HG02840 (cell line): ENCODE data around the gene TNS3.

Experiments used
- ATAC-seq: cut with Tn5 transposase; IDR thresholded peaks from one replicate; pipeline ENCODE4 v1.9.1; 2021; ENCODE audit warnings: mild to moderate bottlenecking, moderate library complexity, moderate number of reproducible peaks; ENCODE audit not compliant: unreplicated experiment, low FRiP score

TNS3 gene

DNA sequence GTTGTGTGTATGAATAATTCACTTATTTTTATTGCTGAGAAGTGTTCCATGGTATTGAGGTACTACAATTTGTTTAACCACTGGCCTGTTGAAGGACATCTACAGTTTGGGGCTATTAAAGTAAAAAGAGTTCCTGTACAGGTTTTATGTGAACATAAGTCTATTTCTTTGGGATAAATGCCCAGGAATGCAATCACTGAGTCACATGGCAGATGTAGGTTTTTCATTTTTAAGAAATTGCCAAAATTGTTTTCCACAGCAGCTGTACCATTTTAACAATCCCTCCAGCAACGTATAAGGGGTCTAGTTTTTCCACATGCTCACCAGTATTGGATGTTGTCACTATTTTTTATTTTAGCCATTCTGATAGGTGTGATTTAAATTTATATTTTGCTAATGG, 243.9 kb downstream of the TNS3 start:
- ATAC-seq: no peak

DNA sequence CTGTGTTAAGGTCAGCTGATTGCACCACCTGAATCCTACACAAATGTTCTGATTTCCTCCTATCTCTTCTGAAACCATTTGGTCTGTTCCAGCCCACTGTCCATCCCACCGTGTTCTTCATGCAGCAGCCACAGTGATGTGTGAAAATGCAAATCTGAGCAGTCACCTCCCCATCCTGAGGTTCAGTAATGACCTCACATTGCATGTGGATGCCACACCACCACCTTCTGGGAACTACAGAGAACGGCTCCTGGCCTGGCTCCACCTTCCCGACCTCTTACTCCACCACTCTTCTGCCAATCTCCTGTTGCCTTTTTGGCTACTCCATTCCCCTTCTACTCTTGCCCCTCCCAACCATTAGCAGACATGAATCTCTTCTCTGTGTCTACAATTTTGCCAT, 244.4 kb downstream of the TNS3 start:
- peak; percentile 62 for ATAC-seq

DNA sequence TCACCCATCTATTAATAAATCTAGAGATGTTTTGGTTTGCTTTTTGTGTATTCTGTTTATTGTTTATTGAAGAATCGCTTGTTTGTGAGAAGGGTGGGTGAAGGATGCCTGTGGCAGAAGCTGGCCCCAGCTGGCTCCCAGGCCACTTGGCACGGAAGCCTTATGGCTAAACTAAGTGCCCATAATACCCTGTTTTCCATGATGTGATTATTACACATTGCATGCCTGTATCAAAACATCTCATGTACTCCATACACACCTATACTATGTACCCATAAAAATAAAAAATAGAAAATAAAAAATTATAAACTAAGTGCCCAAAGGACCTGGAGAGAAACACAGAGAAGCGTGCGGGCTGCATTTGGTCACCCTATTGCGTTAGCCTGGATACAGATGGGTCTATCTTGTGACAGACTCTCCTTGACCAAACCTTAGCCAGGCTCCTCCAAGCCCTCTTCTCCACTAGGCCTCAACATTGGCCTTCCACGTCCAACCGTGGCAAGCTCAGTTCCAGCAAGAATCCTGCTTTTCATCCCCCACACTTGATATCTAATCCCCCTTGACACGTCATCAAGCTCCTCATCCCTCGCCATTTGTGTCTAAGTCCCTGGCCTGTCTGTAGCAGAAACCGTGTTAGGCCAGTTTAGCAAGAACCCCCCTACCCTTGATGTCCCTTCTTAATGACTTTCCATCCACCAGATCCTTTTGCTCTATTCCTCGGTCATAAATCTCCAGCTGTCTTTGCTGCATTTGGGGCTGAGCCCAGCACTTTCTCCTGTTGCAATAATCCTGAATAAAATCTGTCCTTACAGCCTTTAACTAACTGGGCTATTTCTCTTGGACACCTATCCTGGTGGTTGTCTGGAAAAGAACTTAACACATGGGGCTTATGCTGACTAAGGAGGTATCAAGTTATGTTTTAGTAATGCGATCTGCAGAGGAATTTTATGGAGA, 245.2 kb downstream of the TNS3 start:
- no peak for ATAC-seq

GRCh38 chr7:47335557-47336471, 246.1 kb downstream of the TNS3 start:
- ATAC-seq: no peak

DNA sequence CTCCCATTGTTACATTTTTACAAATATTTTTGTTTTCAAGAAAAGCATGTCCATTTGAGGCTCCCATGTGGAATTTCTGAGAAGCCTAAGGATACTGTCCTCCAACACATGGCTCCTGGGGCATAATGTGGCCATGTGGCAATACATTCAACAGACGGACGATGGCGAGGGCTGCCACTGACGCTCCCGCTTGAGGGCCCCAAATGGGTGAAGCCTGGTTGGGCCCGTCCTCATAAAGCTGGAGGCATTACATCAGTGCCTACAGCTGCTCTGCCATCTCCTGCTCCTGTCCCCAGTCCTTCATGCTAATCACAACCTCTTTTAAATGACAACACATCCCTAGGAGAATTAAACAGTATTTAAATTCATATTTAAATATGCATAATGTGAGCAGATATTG, 246.8 kb downstream of the TNS3 start:
- ATAC-seq: no peak

DNA sequence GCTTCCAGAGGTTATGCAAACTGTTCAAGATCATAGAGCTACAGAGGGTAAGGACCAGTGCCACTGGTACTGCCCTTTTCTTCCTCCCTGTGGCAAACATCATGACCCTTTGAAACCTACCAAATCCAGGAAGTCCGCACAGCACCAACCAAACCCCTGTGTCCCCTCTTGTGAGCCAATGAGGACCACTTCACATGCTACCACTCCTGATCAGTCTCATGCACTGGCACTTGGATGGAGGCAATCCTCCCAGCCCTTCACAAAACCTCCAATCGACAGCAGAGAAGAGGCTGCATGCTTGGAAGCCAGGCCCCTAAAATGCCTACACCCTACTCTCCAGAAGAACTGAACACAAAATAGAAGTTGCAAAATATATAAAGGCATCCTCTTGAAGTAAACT, 248.0 kb downstream of the TNS3 start:
- ATAC-seq: no peak

- ATAC-seq: no peak
These were observed 248.4 kb downstream of the TNS3 start for GRCh38 chr7:47333554-47333887.

- ATAC-seq: no peak
These were observed 249.0 kb downstream of the TNS3 start for GRCh38 chr7:47332681-47333553.

DNA sequence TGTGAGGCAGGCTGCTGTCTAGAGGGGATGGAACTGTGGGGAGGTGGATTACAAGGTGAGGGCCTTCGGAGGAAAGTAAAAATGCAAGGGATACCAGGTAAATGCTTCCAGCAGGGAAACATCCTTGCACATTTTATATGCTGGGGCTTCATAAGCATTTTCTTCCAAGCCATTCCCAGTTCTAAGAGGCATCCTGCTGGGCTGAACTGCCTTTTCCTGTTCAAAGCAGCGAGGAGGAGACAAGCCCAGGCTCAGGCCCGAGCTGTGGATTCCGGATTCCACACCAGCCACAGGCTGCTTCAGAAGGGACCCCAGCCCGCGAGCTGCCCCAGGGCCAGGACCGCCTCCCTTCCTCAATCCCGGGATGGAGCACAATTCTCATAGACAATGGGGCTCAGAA, 249.7 kb downstream of the TNS3 start:
- ATAC-seq: no peak

DNA sequence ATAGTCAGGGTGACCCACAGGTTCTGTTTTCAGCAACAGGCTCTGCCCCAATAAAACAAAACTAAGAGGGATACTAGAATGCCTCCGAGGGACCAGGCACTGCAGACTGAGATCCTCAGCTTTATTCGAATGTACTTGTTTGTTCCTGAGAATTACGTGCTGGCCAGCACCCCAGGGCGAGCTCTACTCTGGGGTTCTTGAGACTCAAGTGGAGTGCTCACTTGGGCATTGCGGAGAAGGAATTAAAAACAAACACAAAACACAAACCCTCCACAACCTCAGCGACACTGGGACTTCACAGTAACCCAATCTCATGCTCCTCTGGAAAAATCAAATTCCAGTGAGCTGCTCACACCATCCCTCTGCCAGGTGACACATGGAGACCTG, 250.7 kb downstream of the TNS3 start:
- no peak for ATAC-seq

- ATAC-seq: no peak
These were observed 251.2 kb downstream of the TNS3 start for GRCh38 chr7:47330561-47331178.

DNA sequence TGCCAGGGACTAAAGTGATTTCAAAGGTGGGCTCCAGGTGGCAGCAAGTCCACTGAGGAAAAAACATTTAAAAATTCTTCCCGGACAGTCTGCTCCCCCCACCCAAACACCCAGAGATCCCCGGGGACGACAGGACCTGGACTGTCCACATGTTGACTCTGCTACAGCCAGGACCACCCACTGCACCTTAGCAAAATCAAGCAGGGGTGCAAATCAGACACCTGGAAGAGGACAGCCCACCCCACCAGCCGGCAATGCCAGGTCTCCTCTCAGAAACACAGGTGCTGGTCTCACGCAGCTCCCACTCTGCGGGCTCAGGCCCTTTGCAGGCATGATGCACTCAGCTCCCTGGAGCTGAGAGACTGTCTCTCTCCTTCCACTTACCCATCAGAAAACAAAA, 251.9 kb downstream of the TNS3 start:
- no peak for ATAC-seq

GRCh38 chr7:47329320-47329926, 252.5 kb downstream of the TNS3 start:
- ATAC-seq: no peak

GRCh38 chr7:47328392-47329319, 253.3 kb downstream of the TNS3 start:
- no peak for ATAC-seq

- ATAC-seq: no peak
These were observed 254.1 kb downstream of the TNS3 start for GRCh38 chr7:47327698-47328391.

DNA sequence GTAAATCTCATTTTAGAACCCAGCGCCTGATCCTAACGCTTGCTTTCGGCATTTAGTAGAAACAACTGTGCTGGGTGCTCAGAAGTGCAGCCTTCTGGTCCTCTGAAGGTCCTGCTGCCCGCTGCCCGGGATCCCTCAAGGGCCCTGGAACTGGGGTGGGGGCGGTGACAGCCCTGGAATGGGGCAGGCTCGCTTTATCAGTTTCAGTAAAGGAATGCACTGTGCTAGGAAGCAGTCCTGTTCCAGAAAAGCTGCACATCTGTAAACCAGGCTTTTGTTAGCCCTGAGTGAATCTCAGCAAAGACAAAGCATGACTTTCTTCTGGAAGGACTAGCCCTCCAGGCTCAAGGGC, 254.6 kb downstream of the TNS3 start:
- no peak for ATAC-seq

DNA sequence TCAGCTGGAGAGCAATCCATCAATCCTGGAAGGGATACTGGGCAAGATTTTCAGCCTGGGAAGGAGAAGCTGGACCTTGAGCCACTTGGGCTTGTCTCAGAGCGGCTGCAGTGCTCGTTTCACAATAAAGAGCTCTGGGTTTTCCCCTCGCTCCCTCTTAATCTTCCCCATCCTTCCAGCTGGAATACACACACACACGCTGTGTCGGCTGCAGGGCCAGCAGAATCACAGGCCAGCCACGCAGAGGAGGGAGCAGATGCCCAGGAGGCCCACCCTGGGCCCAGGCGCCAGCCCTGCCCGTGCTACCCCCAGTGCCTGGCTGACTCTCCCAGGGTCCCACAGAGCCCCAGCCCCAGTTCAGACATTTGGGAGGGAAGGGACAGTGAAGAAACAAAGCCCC, 255.1 kb downstream of the TNS3 start:
- no peak for ATAC-seq

DNA sequence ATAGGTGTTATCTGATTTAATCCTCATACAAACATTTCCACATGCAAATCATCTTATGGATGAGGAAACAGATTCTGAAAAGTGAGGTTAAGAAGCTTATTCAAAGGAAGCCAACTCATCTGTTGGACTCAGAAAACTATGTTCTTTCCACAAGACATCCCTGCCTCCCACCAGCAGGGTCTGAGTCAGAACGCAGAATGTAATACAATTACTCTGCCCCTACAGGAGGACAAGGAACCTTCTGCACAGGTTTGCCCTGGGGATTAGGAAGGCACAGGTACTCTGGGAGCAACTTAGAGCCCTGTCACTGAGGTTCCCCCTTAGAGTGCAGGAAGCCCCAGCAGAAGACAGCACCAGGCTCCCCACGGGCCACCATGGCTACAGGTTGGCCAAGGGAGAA, 255.7 kb downstream of the TNS3 start:
- no peak for ATAC-seq
